ENCODE measurements around the gene LELP1.

DNA sequence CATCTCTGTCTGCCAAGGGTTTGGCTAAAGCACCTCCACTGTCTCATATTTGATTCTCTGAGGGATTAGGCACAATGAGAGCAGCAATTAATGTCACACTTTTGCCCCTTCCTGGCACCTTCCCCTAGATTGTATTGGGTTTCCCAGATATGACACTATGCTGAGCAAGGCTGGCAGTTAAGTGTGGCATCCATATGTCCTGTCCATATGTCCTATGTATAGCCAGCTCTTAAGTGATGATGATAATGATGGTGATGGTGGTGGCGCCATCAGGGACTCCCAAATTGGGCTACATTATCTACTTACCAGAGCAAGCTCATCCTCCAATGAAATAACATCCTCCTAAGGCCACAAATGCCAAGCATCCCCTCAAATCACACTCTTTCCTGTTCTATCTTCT, 42.8 kb downstream of the LELP1 start:
- TF ChIP-seq, protein P1, sequence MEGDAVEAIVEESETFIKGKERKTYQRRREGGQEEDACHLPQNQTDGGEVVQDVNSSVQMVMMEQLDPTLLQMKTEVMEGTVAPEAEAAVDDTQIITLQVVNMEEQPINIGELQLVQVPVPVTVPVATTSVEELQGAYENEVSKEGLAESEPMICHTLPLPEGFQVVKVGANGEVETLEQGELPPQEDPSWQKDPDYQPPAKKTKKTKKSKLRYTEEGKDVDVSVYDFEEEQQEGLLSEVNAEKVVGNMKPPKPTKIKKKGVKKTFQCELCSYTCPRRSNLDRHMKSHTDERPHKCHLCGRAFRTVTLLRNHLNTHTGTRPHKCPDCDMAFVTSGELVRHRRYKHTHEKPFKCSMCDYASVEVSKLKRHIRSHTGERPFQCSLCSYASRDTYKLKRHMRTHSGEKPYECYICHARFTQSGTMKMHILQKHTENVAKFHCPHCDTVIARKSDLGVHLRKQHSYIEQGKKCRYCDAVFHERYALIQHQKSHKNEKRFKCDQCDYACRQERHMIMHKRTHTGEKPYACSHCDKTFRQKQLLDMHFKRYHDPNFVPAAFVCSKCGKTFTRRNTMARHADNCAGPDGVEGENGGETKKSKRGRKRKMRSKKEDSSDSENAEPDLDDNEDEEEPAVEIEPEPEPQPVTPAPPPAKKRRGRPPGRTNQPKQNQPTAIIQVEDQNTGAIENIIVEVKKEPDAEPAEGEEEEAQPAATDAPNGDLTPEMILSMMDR (conservative IDR thresholded peaks at IDR 0.05; ENCODE audit: low read length): no peak
- no peak for TF ChIP-seq EZH2phosphoT487 (IDR thresholded peaks at IDR 0.05; ENCODE audit: borderline replicate concordance)

Measured in Loucy (cell line).